ENCODE results near the gene SND1. TPM values are rescaled to one million over a fixed set of nuclear protein-coding genes. Genes with fewer than 3 reads are reported as not detected.

The SND1 gene
- total and polyA plus RNA-seq, 10 of the 15 experiments (the other 5 are each of a cell fraction or from before 2014, with no cell fraction given): 52.4 to 270 (median 146) TPM

DNA sequence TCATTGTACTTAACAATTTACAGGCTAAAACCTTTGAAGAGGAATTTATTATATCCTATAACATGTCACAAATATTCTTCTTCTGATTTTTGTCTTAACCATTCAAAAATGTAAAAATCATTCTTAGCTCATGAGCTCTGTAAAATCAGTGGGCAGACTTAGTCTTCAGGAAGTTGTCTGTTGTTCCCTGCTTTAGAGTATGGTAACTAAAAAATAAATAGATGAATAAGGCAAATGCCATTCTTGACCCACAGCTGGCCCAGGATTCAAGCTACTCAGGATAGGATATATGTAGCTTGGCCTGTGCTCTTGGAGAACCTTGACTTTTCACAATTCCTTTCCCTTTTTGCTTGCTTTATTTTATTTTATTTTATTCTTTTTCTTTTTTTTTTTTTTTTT is 327.7 kb downstream of the SND1 start (continued):
- TF ChIP-seq ZNF207 (IDR thresholded peaks at IDR 0.05; ENCODE audit: borderline replicate concordance) (no peak), HDAC6 (IDR thresholded peaks at IDR 0.05; ENCODE audit: unreplicated experiment) (no peak), STAT1 (conservative IDR thresholded peaks at IDR 0.05) (no peak)
- TF ChIP-seq, protein P1, sequence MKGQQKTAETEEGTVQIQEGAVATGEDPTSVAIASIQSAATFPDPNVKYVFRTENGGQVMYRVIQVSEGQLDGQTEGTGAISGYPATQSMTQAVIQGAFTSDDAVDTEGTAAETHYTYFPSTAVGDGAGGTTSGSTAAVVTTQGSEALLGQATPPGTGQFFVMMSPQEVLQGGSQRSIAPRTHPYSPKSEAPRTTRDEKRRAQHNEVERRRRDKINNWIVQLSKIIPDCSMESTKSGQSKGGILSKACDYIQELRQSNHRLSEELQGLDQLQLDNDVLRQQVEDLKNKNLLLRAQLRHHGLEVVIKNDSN (IDR thresholded peaks at IDR 0.05; ENCODE audit: borderline replicate concordance, extremely low read length, insufficient read depth, low read depth, low read length): no peak
- TF ChIP-seq, protein P2, sequence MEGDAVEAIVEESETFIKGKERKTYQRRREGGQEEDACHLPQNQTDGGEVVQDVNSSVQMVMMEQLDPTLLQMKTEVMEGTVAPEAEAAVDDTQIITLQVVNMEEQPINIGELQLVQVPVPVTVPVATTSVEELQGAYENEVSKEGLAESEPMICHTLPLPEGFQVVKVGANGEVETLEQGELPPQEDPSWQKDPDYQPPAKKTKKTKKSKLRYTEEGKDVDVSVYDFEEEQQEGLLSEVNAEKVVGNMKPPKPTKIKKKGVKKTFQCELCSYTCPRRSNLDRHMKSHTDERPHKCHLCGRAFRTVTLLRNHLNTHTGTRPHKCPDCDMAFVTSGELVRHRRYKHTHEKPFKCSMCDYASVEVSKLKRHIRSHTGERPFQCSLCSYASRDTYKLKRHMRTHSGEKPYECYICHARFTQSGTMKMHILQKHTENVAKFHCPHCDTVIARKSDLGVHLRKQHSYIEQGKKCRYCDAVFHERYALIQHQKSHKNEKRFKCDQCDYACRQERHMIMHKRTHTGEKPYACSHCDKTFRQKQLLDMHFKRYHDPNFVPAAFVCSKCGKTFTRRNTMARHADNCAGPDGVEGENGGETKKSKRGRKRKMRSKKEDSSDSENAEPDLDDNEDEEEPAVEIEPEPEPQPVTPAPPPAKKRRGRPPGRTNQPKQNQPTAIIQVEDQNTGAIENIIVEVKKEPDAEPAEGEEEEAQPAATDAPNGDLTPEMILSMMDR (IDR thresholded peaks at IDR 0.05 in 2 of 3, conservative IDR thresholded peaks at IDR 0.05 in 1 of 3; ENCODE audit: control insufficient read depth in 2 of 3, extremely low read depth in 1 of 3, insufficient read depth in 1 of 3, low read depth in 3 of 3, low read length in 3 of 3): no peak

DNA sequence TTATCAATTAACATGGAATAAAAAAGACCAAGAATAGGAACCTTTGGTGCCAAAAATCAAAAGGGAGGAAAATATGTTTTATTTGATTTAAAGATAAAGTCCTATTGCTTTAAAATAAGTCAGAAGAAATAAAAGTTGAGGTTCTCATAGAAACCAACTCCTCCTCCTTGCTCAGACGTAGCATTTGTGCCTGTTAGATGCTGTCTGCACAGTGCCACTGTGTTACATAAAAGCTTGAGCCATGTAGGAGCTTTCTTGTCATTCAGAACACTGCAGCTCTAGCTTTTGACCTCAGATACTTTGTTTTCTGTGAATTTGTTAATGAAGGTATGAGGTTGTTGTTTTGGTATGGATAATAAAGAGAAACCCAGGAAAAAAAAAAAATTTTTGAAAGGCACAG is 328.9 kb downstream of the SND1 start:
- FAIRE-seq: no peak
- H4K20me1 ChIP-seq (ENCODE audit: control insufficient read depth, insufficient read depth): no peaks in the 10 kb centered on the region

More for the DNA sequence above, 328.9 kb downstream of the SND1 start:
- Histone ChIP-seq H3K9ac (ENCODE audit: control insufficient read depth, insufficient read depth, low read length) (no peak overlapping the region), H3K27me3 (replicated peaks in 1 of 2; ENCODE audit: control insufficient read depth in 2 of 2, insufficient read depth in 2 of 2, low read length in 1 of 2) (no peaks in the 10 kb centered on the region), H3K9me3 (replicated peaks; ENCODE audit: control insufficient read depth, insufficient read depth, low read length) (peaks cover 9% of the 10 kb centered on the region; the same call in 2 of the 3 replicates), H3K36me3 (ENCODE audit: control insufficient read depth in 2 of 2, insufficient read depth in 2 of 2, low read length in 1 of 2) (peaks cover 7 to 10% of the 10 kb centered on the region in 2 experiments; a peak in 3 of 4 replicates), H2AFZ (ENCODE audit: control insufficient read depth, low read depth, low read length) (no peak overlapping the region), H3K4me2 (ENCODE audit: control insufficient read depth, insufficient read depth) (no peak overlapping the region), H3K27ac (ENCODE audit: control insufficient read depth, insufficient read depth) (no peak overlapping the region), H3K79me2 (ENCODE audit: control insufficient read depth, insufficient read depth, low read length) (no peaks in the 10 kb centered on the region), H3K4me1 (ENCODE audit: control insufficient read depth, insufficient read depth, low read length) (no peaks in the 10 kb centered on the region), H3K4me3 (no peak overlapping the region)
- ChIA-PET RAD21 (ENCODE audit: unreplicated experiment) (interaction anchor here (1.7 kb wide), 1 partner anchor 69 kb away, joined by 3 read pairs; no protein-coding TSS in a partner anchor), CTCF (no interaction called here), SMC1A (ENCODE audit: uncharacterized antibody, unreplicated experiment) (interaction anchor here (0.7 to 1.6 kb wide), 5 partner anchors 8 to 198 kb away, joined by 3 to 5 read pairs (median 3); no protein-coding TSS in a partner anchor), POLR2A (interaction anchor here (0.5 to 1.5 kb wide), 2 partner anchors 22 to 50 kb away, joined by 3 read pairs; partner anchors contain the start of gene LRRC4)
- in situ Hi-C loops (cut with MboI): no loop called here
- intact Hi-C loops (cut with micrococcal nuclease; ENCODE audit: unreplicated experiment): no loop called here
- BruUV-seq (replicated peaks): no TSS peak
- ATAC-seq: no peak
- TF ChIP-seq TCF12 (IDR thresholded peaks at IDR 0.05; ENCODE audit: low read depth, low read length) (no peak), SIX5 (IDR thresholded peaks at IDR 0.05; ENCODE audit: low read depth, low read length, severe bottlenecking) (no peak)
- TF ChIP-seq, protein P3, sequence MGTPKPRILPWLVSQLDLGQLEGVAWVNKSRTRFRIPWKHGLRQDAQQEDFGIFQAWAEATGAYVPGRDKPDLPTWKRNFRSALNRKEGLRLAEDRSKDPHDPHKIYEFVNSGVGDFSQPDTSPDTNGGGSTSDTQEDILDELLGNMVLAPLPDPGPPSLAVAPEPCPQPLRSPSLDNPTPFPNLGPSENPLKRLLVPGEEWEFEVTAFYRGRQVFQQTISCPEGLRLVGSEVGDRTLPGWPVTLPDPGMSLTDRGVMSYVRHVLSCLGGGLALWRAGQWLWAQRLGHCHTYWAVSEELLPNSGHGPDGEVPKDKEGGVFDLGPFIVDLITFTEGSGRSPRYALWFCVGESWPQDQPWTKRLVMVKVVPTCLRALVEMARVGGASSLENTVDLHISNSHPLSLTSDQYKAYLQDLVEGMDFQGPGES (IDR thresholded peaks at IDR 0.05): no peak
- DNase-seq (ENCODE audit: low read depth, low spot score): no peak
- WGBS (ENCODE audit: insufficient coverage, insufficient replicate concordance, low lambda C conversion rate, missing lambda C conversion rate): 100% methylated on average over 1 of the region's 1 CpG

Data from GM12878 (cell line).